OCI-LY7 (cell line): Measurements from ENCODE around the gene LTBP2.

Experiments used
- CTCF ChIP-seq: fragments of 200-600 bp; sonication (generic); conservative IDR thresholded peaks from 2 replicates; pipeline ENCODE4 v1.5.1; 2014; ENCODE audit warnings: mild to moderate bottlenecking, antibody characterized with exemption, low read length, moderate library complexity, mixed read lengths
- EZH2phosphoT487 ChIP-seq: fragments of 200-600 bp; sonication (generic); IDR thresholded peaks from 2 replicates; pipeline ENCODE4 v1.6.1; 2018; ENCODE audit warnings: low read depth, borderline replicate concordance, mild to moderate bottlenecking, mixed run types, antibody characterized with exemption, low read length, moderate library complexity, mixed read lengths

- TF ChIP-seq CTCF (no peak), EZH2phosphoT487 (no peak)
Measured at GRCh38 chr14:74524076-74524811, 87.8 kb downstream of the LTBP2 start.
